H1 (cell line): ENCODE measurements around the gene DRC3. TPM values are rescaled to one million over a fixed set of nuclear protein-coding genes. Genes with fewer than 3 reads are reported as not detected.

Experiments
- CTCF ChIA-PET: fragments of 300-600 bp; sonication (Branson Sonifier 250); formaldehyde crosslinking; loops from one replicate; lab custom pipeline; 2021; ENCODE audit not compliant: partially characterized antibody; lab: Charles Lee
- POLR2A ChIA-PET: fragments of 300-600 bp; sonication (Branson Sonifier 250); formaldehyde crosslinking; loops from one replicate; lab custom pipeline; 2021; ENCODE audit warnings: inconsistent platforms; ENCODE audit not compliant: partially characterized antibody; lab: Charles Lee
- DNase-seq, 2 experiments: peaks; one replicate each; pipeline versions ENCODE4 v3.0.0 to v3.0.0-alpha.2; 2010 to 2022; ENCODE audit warnings: low spot score in 2 of 2, low read depth in 1 of 2, mixed read lengths in 1 of 2
- FAIRE-seq: peaks from 2 replicates; lab custom pipeline; 2011; peaks lifted over from hg19 to GRCh38; lab: Jason Lieb, UNC
- H2AFZ ChIP-seq: 2 replicates; pipeline ENCODE4 v1.8.1; 2012; ENCODE audit warnings: low read length, inconsistent platforms
- H2AK5ac ChIP-seq: 2 replicates; pipeline ENCODE4 v1.6.1; 2013; ENCODE audit warnings: low read depth, low read length
- H2BK120ac ChIP-seq: replicated peaks from 2 replicates; pipeline ENCODE3; 2013; ENCODE audit warnings: low read depth, low read length, inconsistent platforms
- H2BK12ac ChIP-seq: 2 replicates; pipeline ENCODE4 v1.6.1; 2013; ENCODE audit warnings: low read depth, low read length
- H2BK15ac ChIP-seq: 2 replicates; pipeline ENCODE4 v1.6.1; 2013; ENCODE audit warnings: low read length
- H2BK20ac ChIP-seq: 2 replicates; pipeline ENCODE4 v1.6.1; 2013; ENCODE audit warnings: low read length
- H2BK5ac ChIP-seq: 2 replicates; pipeline ENCODE4 v1.6.1; 2013; ENCODE audit warnings: low read depth, low read length
- H3K14ac ChIP-seq: 2 replicates; pipeline ENCODE4 v1.6.1; 2013; ENCODE audit warnings: inconsistent platforms; ENCODE audit not compliant: insufficient read length
- H3K18ac ChIP-seq: 2 replicates; pipeline ENCODE4 v1.6.1; 2013; ENCODE audit warnings: low read length; ENCODE audit errors: extremely low read depth
- H3K23ac ChIP-seq: 2 replicates; pipeline ENCODE4 v1.6.1; 2013; ENCODE audit warnings: inconsistent platforms; ENCODE audit not compliant: insufficient read length
- H3K23me2 ChIP-seq: 2 replicates; pipeline ENCODE4 v1.6.1; 2013; ENCODE audit warnings: low read depth, low read length
- H3K27ac ChIP-seq: 2 replicates; pipeline ENCODE4 v1.6.1; 2011; ENCODE audit warnings: low read depth, low read length, inconsistent platforms
- H3K27me3 ChIP-seq, 4 experiments: replicated peaks in 1 of 4; 1 replicate in 1 of 4; 2 replicates in 3 of 4; pipeline versions ENCODE4 v1.6.1 to v1.8.1; 2011 to 2013; ENCODE audit warnings: low read length in 3 of 4, mild to moderate bottlenecking in 3 of 4, inconsistent platforms in 2 of 4, mixed read lengths in 2 of 4, moderate library complexity in 1 of 4; ENCODE audit not compliant: control insufficient read depth in 3 of 4, insufficient read depth in 3 of 4; ENCODE audit errors: extremely low read depth in 1 of 4
- H3K36me3 ChIP-seq, 4 experiments: 2 replicates each; pipeline versions ENCODE4 v1.6.1 to v1.8.1; 2011 to 2013; ENCODE audit warnings: mild to moderate bottlenecking in 4 of 4, low read length in 3 of 4, moderate library complexity in 2 of 4, control low read depth in 1 of 4, inconsistent platforms in 1 of 4; ENCODE audit not compliant: insufficient read depth in 4 of 4, control insufficient read depth in 2 of 4
- H3K4ac ChIP-seq: replicated peaks from 2 replicates; pipeline ENCODE3; 2013; ENCODE audit warnings: low read length, low read depth, mixed read lengths, inconsistent platforms; ENCODE audit not compliant: insufficient read length
- H3K4me1 ChIP-seq, 4 experiments: replicated peaks in 1 of 4; 1 replicate in 1 of 4; 2 replicates in 3 of 4; pipeline versions ENCODE4 v1.6.1 to v1.8.1; 2011 to 2013; ENCODE audit warnings: low read length in 3 of 4, inconsistent platforms in 2 of 4, mixed read lengths in 1 of 4; ENCODE audit not compliant: insufficient read depth in 4 of 4, control insufficient read depth in 3 of 4
- H3K4me2 ChIP-seq, 2 experiments: 2 replicates each; pipeline versions ENCODE4 v1.6.1 to v1.8.1; 2011 to 2013; ENCODE audit warnings: low read depth in 2 of 2, low read length in 2 of 2, control low read depth in 1 of 2, inconsistent platforms in 1 of 2, mild to moderate bottlenecking in 1 of 2; ENCODE audit not compliant: insufficient read depth in 1 of 2
- H3K4me3 ChIP-seq, 4 experiments: fragments of 200-600, 300-600 bp in 1 of 4; sonication (generic), shearing (Covaris generic), sonication (Bioruptor Twin) in 1 of 4; 2 replicates each; pipeline versions ENCODE4 v1.5.1 to v1.8.1; 2011 to 2016; ENCODE audit warnings: low read length in 4 of 4, low read depth in 3 of 4, control low read depth in 2 of 4, inconsistent platforms in 2 of 4, mild to moderate bottlenecking in 2 of 4, mixed read lengths in 1 of 4, moderate library complexity in 1 of 4; ENCODE audit not compliant: insufficient read depth in 2 of 4; ENCODE audit errors: extremely low read depth in 1 of 4
- H3K56ac ChIP-seq: replicated peaks from 2 replicates; pipeline ENCODE3; 2013; ENCODE audit warnings: low read depth, mild to moderate bottlenecking, mixed read lengths, low read length, inconsistent platforms; ENCODE audit not compliant: insufficient read length
- H3K79me1 ChIP-seq: 2 replicates; pipeline ENCODE4 v1.6.1; 2013; ENCODE audit warnings: low read depth, low read length, control low read depth
- H3K79me2 ChIP-seq, 2 experiments: 2 replicates each; pipeline versions ENCODE4 v1.6.1 to v1.8.1; 2012 to 2013; ENCODE audit warnings: low read length in 2 of 2, mild to moderate bottlenecking in 2 of 2, inconsistent platforms in 1 of 2; ENCODE audit not compliant: insufficient read depth in 2 of 2, control insufficient read depth in 1 of 2
- H3K9ac ChIP-seq, 4 experiments: replicated peaks in 1 of 4; 1 replicate in 1 of 4; 2 replicates in 3 of 4; pipeline versions ENCODE4 v1.6.1 to v1.8.1; 2011 to 2013; ENCODE audit warnings: low read depth in 3 of 4, low read length in 3 of 4, control low read depth in 2 of 4, mild to moderate bottlenecking in 2 of 4, moderate library complexity in 2 of 4, inconsistent platforms in 1 of 4; ENCODE audit errors: extremely low read depth in 1 of 4
- H3K9me3 ChIP-seq, 2 experiments: 2 replicates each; pipeline versions ENCODE4 v1.6.1 to v1.8.1; 2012 to 2013; ENCODE audit warnings: mild to moderate bottlenecking in 2 of 2, moderate library complexity in 2 of 2, control low read depth in 1 of 2, inconsistent platforms in 1 of 2, low read depth in 1 of 2, low read length in 1 of 2, mixed read lengths in 1 of 2; ENCODE audit not compliant: insufficient read depth in 2 of 2
- H4K20me1 ChIP-seq, 2 experiments: replicated peaks in 1 of 2; 2 replicates each; pipeline versions ENCODE3 to v1.8.1; 2011 to 2013; ENCODE audit warnings: inconsistent platforms in 2 of 2, low read length in 2 of 2, mild to moderate bottlenecking in 1 of 2; ENCODE audit not compliant: insufficient read depth in 2 of 2, control insufficient read depth in 1 of 2
- H4K5ac ChIP-seq: 2 replicates; pipeline ENCODE4 v1.6.1; 2013; ENCODE audit warnings: low read length, low read depth, mixed read lengths, inconsistent platforms; ENCODE audit not compliant: insufficient read length
- H4K8ac ChIP-seq: 2 replicates; pipeline ENCODE4 v1.8.0; 2013; ENCODE audit warnings: mild to moderate bottlenecking, moderate library complexity, low read length, inconsistent platforms; ENCODE audit not compliant: insufficient read depth; ENCODE audit errors: extremely low read depth
- H4K91ac ChIP-seq: replicated peaks from 2 replicates; pipeline ENCODE3; 2013; ENCODE audit warnings: low read length, mixed read lengths, inconsistent platforms; ENCODE audit not compliant: insufficient read length
- ASH2L ChIP-seq: fragments of 200-600, 300-600 bp; sonication (generic); IDR thresholded peaks from one replicate; pipeline ENCODE4 v1.7.1; 2017; ENCODE audit warnings: low read length
- EP300 ChIP-seq, 2 experiments: IDR thresholded peaks; 1 replicate in 1 of 2; 2 replicates in 1 of 2; pipeline ENCODE4 v1.6.1; 2011 to 2012; ENCODE audit warnings: low read depth in 2 of 2, low read length in 2 of 2, mild to moderate bottlenecking in 2 of 2, borderline replicate concordance in 1 of 2, inconsistent platforms in 1 of 2, moderate library complexity in 1 of 2
- GTF2F1 ChIP-seq: IDR thresholded peaks from 2 replicates; pipeline ENCODE4 v1.6.1; 2012; ENCODE audit warnings: low read depth, low read length, improper control_type of control experiment, borderline replicate concordance
- JUN ChIP-seq: IDR thresholded peaks from 2 replicates; pipeline ENCODE4 v1.6.1; 2011; ENCODE audit warnings: low read depth, mild to moderate bottlenecking, improper control_type of control experiment, low read length
- RFX5 ChIP-seq: IDR thresholded peaks from 2 replicates; pipeline ENCODE4 v1.6.1; 2011; ENCODE audit warnings: low read depth, low read length, improper control_type of control experiment, borderline replicate concordance
- SP4 ChIP-seq: IDR thresholded peaks from 2 replicates; pipeline ENCODE4 v1.6.1; 2012; ENCODE audit warnings: low read length, inconsistent platforms
- TEAD4 ChIP-seq: IDR thresholded peaks from 2 replicates; pipeline ENCODE4 v1.6.1; 2012; ENCODE audit warnings: low read depth, low read length, inconsistent platforms, mixed read lengths
- whole genome bisulfite sequencing, 2 experiments: shearing (Covaris generic) in 1 of 2; methylation state at CpG; one replicate each; pipeline versions ENCODE4 v1.1.6 to v1.1.7; 2013 to 2015; ENCODE audit warnings: low lambda C conversion rate in 2 of 2, mixed read lengths in 2 of 2, inconsistent platforms in 1 of 2, low coverage in 1 of 2, missing lambda C conversion rate in 1 of 2; ENCODE audit not compliant: insufficient replicate concordance in 2 of 2, insufficient coverage in 1 of 2, insufficient read length in 1 of 2; ENCODE audit errors: extremely low coverage in 1 of 2, missing lambda C conversion rate in 1 of 2; 5-methylcytosine and 5-hydroxymethylcytosine counted together
- polyA plus RNA-seq, 7 experiments: library from polyadenylated mRNA; depleted of rRNA in 3 of 7; stranded (reverse) in 5 of 7; unstranded in 2 of 7; fragments of >200 nt in 5 of 7; fragments of 200-250 nt in 2 of 7; gene quantifications; 1 replicate in 5 of 7; 2 replicates in 1 of 7; 4 replicates in 1 of 7; pipeline versions ENCODE4 v1.2.1 to v1.2.3, GENCODE V29; 2011 to 2013; ENCODE audit warnings: missing spikeins in 2 of 7, mixed read lengths in 2 of 7
- total RNA-seq: library from RNA; stranded (reverse); fragmentation: NEBNext Ultra II Directional; extraction: Animal tissue kit (Norgen Biotek cat#: 25700); gene quantifications from 2 replicates; pipeline ENCODE4 v1.2.1, GENCODE V29; 2021
- TF ChIP-seq, protein P1 (sequence below): IDR thresholded peaks from 2 replicates; pipeline ENCODE4 v1.6.1; 2011; ENCODE audit warnings: low read length, improper control_type of control experiment
- TF ChIP-seq, protein P2 (sequence below), 3 experiments: IDR thresholded peaks; 1 replicate in 2 of 3; 2 replicates in 1 of 3; pipeline versions ENCODE4 v1.5.1 to v1.6.1; 2011; ENCODE audit warnings: low read length in 3 of 3, mild to moderate bottlenecking in 3 of 3, inconsistent platforms in 2 of 3, low read depth in 1 of 3, moderate library complexity in 1 of 3; ENCODE audit not compliant: insufficient read depth in 1 of 3; ENCODE audit errors: control extremely low read depth in 1 of 3

DRC3 gene
- total and polyA plus RNA-seq, 2 of the 8 experiments (the other 6 are each of a cell fraction or from before 2014, with no cell fraction given), result 0.59 TPM; not detected in 1

GRCh38 chr17:17924131-17924856 is 48.4 kb upstream of the DRC3 start:
- POLR2A ChIA-PET, result no interaction called here
- H3K27me3 ChIP-seq, result no peaks in the 10 kb centered on the region
- no peaks in the 10 kb centered on the region for H3K36me3 ChIP-seq
- H3K4me2 ChIP-seq, result no peak overlapping the region
- H4K91ac ChIP-seq, result no peak overlapping the region
- DNase-seq (no peak), FAIRE-seq (no peak)
- no peak overlapping the region for H2AK5ac ChIP-seq
- CTCF ChIA-PET, result interaction anchor here (0.6 to 2.4 kb wide), 6 partner anchors 18 to 114 kb away, joined by 3 to 8 read pairs (median 4); partner anchors contain the start of gene ATPAF2
- no peak overlapping the region for H3K23ac ChIP-seq
- H2BK120ac ChIP-seq, result no peak overlapping the region
- H4K8ac ChIP-seq, result no peak overlapping the region
- H2BK5ac ChIP-seq, result no peak overlapping the region
- no peak overlapping the region for H2AFZ ChIP-seq
- H3K18ac ChIP-seq, result no peak overlapping the region
- H3K4me1 ChIP-seq, result peaks cover 11 to 30% (median 15%) of the 10 kb centered on the region in 4 experiments
- H3K4me3 ChIP-seq, result no peak overlapping the region
- H3K56ac ChIP-seq, result no peak overlapping the region
- H3K14ac ChIP-seq, result no peak overlapping the region
- H2BK15ac ChIP-seq, result no peak overlapping the region
- no peaks in the 10 kb centered on the region for H3K9me3 ChIP-seq
- H3K9ac ChIP-seq, result no peak overlapping the region
- 95% methylated on average over 5 of the region's 5 CpGs; no CpG with 5 or more reads in 1 of the 2 experiments for WGBS, 2 experiments
- H4K5ac ChIP-seq, result no peak overlapping the region
- no peak overlapping the region for H3K27ac ChIP-seq
- H3K4ac ChIP-seq, result no peak overlapping the region
- no peaks in the 10 kb centered on the region for H3K23me2 ChIP-seq
- no peaks in the 10 kb centered on the region for H3K79me2 ChIP-seq
- H3K79me1 ChIP-seq, result no peaks in the 10 kb centered on the region
- no peak overlapping the region for H2BK12ac ChIP-seq
- no peak overlapping the region for H2BK20ac ChIP-seq
- H4K20me1 ChIP-seq, result no peaks in the 10 kb centered on the region
- TF ChIP-seq JUN, result no peak
- TF ChIP-seq GTF2F1, result no peak
- TF ChIP-seq, protein P1, sequence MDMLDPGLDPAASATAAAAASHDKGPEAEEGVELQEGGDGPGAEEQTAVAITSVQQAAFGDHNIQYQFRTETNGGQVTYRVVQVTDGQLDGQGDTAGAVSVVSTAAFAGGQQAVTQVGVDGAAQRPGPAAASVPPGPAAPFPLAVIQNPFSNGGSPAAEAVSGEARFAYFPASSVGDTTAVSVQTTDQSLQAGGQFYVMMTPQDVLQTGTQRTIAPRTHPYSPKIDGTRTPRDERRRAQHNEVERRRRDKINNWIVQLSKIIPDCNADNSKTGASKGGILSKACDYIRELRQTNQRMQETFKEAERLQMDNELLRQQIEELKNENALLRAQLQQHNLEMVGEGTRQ, result no peak
- TF ChIP-seq, protein P2, sequence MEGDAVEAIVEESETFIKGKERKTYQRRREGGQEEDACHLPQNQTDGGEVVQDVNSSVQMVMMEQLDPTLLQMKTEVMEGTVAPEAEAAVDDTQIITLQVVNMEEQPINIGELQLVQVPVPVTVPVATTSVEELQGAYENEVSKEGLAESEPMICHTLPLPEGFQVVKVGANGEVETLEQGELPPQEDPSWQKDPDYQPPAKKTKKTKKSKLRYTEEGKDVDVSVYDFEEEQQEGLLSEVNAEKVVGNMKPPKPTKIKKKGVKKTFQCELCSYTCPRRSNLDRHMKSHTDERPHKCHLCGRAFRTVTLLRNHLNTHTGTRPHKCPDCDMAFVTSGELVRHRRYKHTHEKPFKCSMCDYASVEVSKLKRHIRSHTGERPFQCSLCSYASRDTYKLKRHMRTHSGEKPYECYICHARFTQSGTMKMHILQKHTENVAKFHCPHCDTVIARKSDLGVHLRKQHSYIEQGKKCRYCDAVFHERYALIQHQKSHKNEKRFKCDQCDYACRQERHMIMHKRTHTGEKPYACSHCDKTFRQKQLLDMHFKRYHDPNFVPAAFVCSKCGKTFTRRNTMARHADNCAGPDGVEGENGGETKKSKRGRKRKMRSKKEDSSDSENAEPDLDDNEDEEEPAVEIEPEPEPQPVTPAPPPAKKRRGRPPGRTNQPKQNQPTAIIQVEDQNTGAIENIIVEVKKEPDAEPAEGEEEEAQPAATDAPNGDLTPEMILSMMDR (IDR thresholded peaks at IDR 0.05; ENCODE audit: control extremely low read depth in 1 of 3, insufficient read depth in 1 of 3, low read depth in 1 of 3, low read length in 3 of 3), result no peak
- TF ChIP-seq RFX5, result no peak
- TF ChIP-seq EP300 (IDR thresholded peaks at IDR 0.05; ENCODE audit: borderline replicate concordance in 1 of 2, low read depth in 2 of 2, low read length in 2 of 2), result no peak
- TF ChIP-seq TEAD4, result no peak
- TF ChIP-seq SP4, result no peak
- no peak for TF ChIP-seq ASH2L
